ENCODE data around the gene ZNF609. TPM values are rescaled to one million over a fixed set of nuclear protein-coding genes. Genes with fewer than 3 reads are reported as not detected.
A peak's percentile ranks its signal among the peaks of the same experiment; 100 is the strongest.

The ZNF609 gene
- total RNA-seq, 3 donors from 2014 or later (not counting 1 experiment from before 2014, with no cell fraction given) = 40.3 to 59.7 (median 55.3) TPM

GRCh38 chr15:64634576-64635498, 174.5 kb downstream of the ZNF609 start:
- Mint-ChIP-seq H3K4me3 (peak overlapping the region; percentile 85), H3K36me3 (peaks cover 10% of the 10 kb centered on the region), H3K4me1 (peaks cover 48 to 49% of the 10 kb centered on the region in 2 donors), H3K27ac (peak overlapping the region; percentile 89 to 95), H3K27me3 (ENCODE audit: low read depth in 2 of 2) (no peaks in the 10 kb centered on the region), H3K9me3 (no peaks in the 10 kb centered on the region)
- WGBS (ENCODE audit: insufficient coverage) = 57% methylated on average over 3 of the region's 4 CpGs
- H3K36me3 ChIP-seq (ENCODE audit: control insufficient read depth, insufficient read depth, low read length) = peaks cover 2% of the 10 kb centered on the region
- intact Hi-C loops (cut with micrococcal nuclease) = loop anchor here (1.0 to 5.0 kb wide), 3 partner anchors 13 to 38 kb away; no protein-coding TSS in a partner anchor
- no peaks in the 10 kb centered on the region for H3K9me3 ChIP-seq (ENCODE audit: control insufficient read depth, insufficient read depth, low read length)
- no peaks in the 10 kb centered on the region for H3K27me3 ChIP-seq (ENCODE audit: control insufficient read depth, insufficient read depth, low read length)
- H3K4me1 ChIP-seq (ENCODE audit: control insufficient read depth, insufficient read depth, low read length) = peaks cover 50% of the 10 kb centered on the region
- DNase-seq (peak in 1 of 2 donors; percentile 65), ATAC-seq (peak; percentile 54 to 62 (median 58))
- H3K27ac ChIP-seq (ENCODE audit: low read length) = peak overlapping the region; percentile 75
- no peak overlapping the region for H3K4me3 ChIP-seq (ENCODE audit: low read length)
- TF ChIP-seq, protein P1, sequence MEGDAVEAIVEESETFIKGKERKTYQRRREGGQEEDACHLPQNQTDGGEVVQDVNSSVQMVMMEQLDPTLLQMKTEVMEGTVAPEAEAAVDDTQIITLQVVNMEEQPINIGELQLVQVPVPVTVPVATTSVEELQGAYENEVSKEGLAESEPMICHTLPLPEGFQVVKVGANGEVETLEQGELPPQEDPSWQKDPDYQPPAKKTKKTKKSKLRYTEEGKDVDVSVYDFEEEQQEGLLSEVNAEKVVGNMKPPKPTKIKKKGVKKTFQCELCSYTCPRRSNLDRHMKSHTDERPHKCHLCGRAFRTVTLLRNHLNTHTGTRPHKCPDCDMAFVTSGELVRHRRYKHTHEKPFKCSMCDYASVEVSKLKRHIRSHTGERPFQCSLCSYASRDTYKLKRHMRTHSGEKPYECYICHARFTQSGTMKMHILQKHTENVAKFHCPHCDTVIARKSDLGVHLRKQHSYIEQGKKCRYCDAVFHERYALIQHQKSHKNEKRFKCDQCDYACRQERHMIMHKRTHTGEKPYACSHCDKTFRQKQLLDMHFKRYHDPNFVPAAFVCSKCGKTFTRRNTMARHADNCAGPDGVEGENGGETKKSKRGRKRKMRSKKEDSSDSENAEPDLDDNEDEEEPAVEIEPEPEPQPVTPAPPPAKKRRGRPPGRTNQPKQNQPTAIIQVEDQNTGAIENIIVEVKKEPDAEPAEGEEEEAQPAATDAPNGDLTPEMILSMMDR (IDR thresholded peaks at IDR 0.05) = no peak

DNA sequence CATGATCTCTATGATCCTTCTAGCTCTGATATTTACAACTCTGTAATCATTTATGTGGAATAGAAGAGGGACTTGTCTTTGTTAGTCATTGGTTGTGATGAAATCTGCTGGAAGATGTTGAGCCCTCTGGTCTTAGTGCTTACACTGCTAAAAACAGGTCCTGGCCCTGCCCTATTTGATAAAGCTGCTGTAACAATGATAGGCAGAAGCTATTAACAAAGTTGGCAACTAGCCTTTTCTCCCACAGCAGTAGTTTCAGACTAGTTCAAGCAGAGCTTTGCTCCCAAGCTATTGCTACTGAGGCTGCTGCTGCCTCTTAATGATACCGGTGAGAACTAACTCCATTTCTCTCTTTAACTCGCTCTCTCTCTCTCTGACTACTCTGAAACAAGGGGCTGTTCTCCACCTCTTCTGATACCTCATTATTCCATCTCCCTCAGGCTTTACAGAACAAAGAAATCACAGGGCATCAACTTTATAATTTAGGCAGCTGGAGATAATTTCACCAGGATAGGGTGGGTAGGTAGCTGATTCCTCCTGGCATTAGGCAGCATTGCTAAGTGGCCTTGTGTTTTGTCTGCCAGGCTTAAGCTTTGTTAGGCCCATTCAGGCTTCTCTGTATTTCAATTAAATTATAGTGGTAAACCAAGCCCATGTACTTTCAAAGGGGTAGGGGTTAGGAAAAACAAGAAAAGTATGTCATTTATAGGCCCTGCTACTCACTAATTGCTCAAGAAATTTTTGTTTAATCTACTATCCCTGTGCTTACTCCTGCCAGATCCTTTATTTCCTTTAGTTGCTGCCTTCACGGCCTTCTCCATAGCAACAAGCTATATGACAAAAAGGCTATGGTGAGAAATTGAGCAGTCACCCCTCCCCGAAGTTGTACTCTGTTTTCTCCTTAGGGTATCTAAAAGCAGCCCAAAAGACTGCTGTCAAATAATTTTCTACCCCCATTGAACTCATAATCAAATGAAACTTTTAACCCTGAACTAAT, 175.4 kb downstream of the ZNF609 start:
- no peak for ATAC-seq
- no peak for DNase-seq
- WGBS (ENCODE audit: insufficient coverage) = 89% methylated on average over 4 of the region's 4 CpGs
- peak overlapping the region; percentile 85 for H3K4me3 Mint-ChIP-seq
- Histone ChIP-seq H3K4me3 (ENCODE audit: low read length) (no peak overlapping the region), H3K4me1 (ENCODE audit: control insufficient read depth, insufficient read depth, low read length) (peaks cover 60% of the 10 kb centered on the region), H3K36me3 (ENCODE audit: control insufficient read depth, insufficient read depth, low read length) (peaks cover 2% of the 10 kb centered on the region), H3K27ac (ENCODE audit: low read length) (peak overlapping the region; percentile 75), H3K9me3 (ENCODE audit: control insufficient read depth, insufficient read depth, low read length) (no peaks in the 10 kb centered on the region), H3K27me3 (ENCODE audit: control insufficient read depth, insufficient read depth, low read length) (no peaks in the 10 kb centered on the region)
- intact Hi-C loops (cut with micrococcal nuclease) = loop anchor here (2.0 kb wide), 1 partner anchor 15 kb away; no protein-coding TSS in a partner anchor
- peak overlapping the region; percentile 89 to 95 for H3K27ac Mint-ChIP-seq
- peaks cover 10% of the 10 kb centered on the region for H3K36me3 Mint-ChIP-seq
- TF ChIP-seq, protein P1 (IDR thresholded peaks at IDR 0.05) = no peak
- H3K9me3 Mint-ChIP-seq = no peaks in the 10 kb centered on the region
- H3K4me1 Mint-ChIP-seq = peaks cover 57 to 58% of the 10 kb centered on the region in 2 donors
- no peaks in the 10 kb centered on the region for H3K27me3 Mint-ChIP-seq (ENCODE audit: low read depth in 2 of 2)

GRCh38 chr15:64636556-64636955, 176.2 kb downstream of the ZNF609 start:
- Histone ChIP-seq H3K4me3 (ENCODE audit: low read length) (no peak overlapping the region), H3K4me1 (ENCODE audit: control insufficient read depth, insufficient read depth, low read length) (peaks cover 59% of the 10 kb centered on the region), H3K9me3 (ENCODE audit: control insufficient read depth, insufficient read depth, low read length) (no peaks in the 10 kb centered on the region), H3K27me3 (ENCODE audit: control insufficient read depth, insufficient read depth, low read length) (no peaks in the 10 kb centered on the region), H3K36me3 (ENCODE audit: control insufficient read depth, insufficient read depth, low read length) (peaks cover 2% of the 10 kb centered on the region), H3K27ac (ENCODE audit: low read length) (no peak overlapping the region)
- TF ChIP-seq, protein P1 (IDR thresholded peaks at IDR 0.05) = no peak
- peaks cover 65 to 66% of the 10 kb centered on the region in 2 donors for H3K4me1 Mint-ChIP-seq
- ATAC-seq = no peak
- DNase-seq = no peak
- H3K9me3 Mint-ChIP-seq = no peaks in the 10 kb centered on the region
- peak overlapping the region; percentile 89 to 95 for H3K27ac Mint-ChIP-seq
- no peak overlapping the region for H3K4me3 Mint-ChIP-seq
- intact Hi-C loops (cut with micrococcal nuclease) = no loop called here
- H3K27me3 Mint-ChIP-seq (ENCODE audit: low read depth in 2 of 2) = no peaks in the 10 kb centered on the region
- 100% methylated on average over 3 of the region's 3 CpGs for WGBS (ENCODE audit: insufficient coverage)
- H3K36me3 Mint-ChIP-seq = peaks cover 10% of the 10 kb centered on the region
